HFF-Myc (cell line): Measurements from ENCODE around the gene CHRNA5.
A peak's percentile ranks its signal among the peaks of the same experiment; 100 is the strongest.

Experiments used
- DNase-seq: peaks from one replicate; pipeline ENCODE4 v3.0.0-alpha.2; 2011; ENCODE audit warnings: low read depth; ENCODE audit errors: extremely low read depth
- H3K4me3 ChIP-seq: replicated peaks from 2 replicates; pipeline ENCODE4 v1.5.1; 2011; ENCODE audit warnings: low read depth, mild to moderate bottlenecking, control low read depth, low read length
- CTCF ChIP-seq: IDR thresholded peaks from 2 replicates; pipeline ENCODE4 v1.5.1; 2012; ENCODE audit warnings: mild to moderate bottlenecking, low read depth, low read length, control low read depth; ENCODE audit errors: missing control alignments

Gene CHRNA5

GRCh38 chr15:78619022-78619950 lies 54.0 kb downstream of the CHRNA5 start:
- DNase-seq, result no peak
- no peak for TF ChIP-seq CTCF
- no peak overlapping the region for H3K4me3 ChIP-seq

DNA sequence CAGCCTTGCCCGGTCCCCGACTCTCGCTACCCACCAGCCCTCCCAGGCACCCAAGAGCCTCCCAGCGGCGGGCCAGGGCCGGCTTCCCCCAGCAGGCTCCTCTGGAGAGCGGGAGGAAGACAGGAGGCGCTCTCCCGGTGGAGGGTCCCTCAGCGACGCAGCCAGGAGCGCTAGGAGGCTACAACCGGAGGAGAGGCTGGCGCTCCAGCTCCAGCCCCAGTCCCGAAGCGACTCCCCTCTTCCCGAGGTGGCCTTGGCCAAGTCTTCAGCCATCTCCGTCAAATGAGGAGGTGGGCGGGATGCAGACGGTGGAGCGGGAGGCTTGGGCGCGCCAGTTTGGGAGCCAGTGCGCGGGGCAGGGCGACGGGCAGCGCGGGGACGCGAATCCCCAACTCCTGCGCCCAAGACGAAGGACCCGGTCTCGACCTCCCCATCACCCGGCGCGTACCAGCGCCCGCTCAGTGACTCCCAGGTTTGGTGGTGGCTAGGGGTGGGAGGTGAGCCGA lies 54.8 kb downstream of the CHRNA5 start:
- no peak for DNase-seq
- peak; percentile 20 for TF ChIP-seq CTCF
- no peak overlapping the region for H3K4me3 ChIP-seq

DNA sequence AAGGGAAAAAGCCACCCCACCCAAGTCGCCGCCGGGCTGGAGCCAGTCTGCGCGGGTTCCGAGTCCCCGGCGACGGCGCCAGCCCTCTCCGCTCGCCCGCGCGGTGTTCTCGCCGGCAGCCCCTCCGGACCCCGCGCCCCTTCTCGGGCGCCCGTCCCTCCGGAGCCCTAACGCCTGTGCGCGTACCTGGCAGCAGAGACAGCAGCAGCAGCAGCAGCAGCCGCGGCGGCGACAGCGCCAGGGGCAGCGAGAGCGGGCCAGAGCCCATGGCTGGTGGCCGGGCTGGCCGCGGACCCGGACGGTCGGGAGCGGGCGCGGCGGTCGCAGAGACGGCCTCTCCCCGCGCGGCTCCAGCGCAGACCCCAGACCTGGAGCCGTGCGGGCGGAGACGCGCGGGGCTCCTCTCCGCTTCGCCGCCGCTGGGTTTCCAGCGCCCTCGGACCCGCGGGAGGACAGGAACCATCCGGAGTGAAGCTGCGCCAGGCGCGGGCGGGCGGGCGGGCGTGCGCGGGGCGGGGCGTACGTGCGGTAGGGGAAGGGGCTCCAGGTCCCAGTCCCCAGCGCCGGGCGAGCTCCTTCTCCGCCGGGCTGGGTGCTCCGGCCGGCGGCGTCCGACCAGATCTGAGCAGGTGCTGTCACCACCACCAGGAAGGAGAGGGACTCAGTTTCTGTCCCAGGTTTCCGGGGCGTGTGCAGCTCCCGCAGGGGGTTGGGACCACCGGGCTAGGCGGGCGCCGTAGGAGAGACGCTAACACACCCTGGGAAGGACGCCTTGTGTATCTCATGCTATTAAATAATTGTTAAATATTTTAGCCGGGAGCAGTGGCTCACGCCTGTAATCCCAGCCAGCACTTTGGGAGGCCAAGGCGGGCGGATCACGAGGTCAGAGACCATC lies 55.5 kb downstream of the CHRNA5 start, which contains the start of gene CHRNA3:
TSS of gene CHRNA3 (minus strand) at position 470 of the 895 bp plus-strand sequence. CDS start at position 268, 202 bp downstream.
- no peak within 1 kb of the TSS for H3K4me3 ChIP-seq
- no peak for TF ChIP-seq CTCF
- DNase-seq, result no peak

GRCh38 chr15:78621810-78622402 lies 56.6 kb downstream of the CHRNA5 start:
- H3K4me3 ChIP-seq, result no peak overlapping the region
- no peak for TF ChIP-seq CTCF
- DNase-seq, result no peak

DNA sequence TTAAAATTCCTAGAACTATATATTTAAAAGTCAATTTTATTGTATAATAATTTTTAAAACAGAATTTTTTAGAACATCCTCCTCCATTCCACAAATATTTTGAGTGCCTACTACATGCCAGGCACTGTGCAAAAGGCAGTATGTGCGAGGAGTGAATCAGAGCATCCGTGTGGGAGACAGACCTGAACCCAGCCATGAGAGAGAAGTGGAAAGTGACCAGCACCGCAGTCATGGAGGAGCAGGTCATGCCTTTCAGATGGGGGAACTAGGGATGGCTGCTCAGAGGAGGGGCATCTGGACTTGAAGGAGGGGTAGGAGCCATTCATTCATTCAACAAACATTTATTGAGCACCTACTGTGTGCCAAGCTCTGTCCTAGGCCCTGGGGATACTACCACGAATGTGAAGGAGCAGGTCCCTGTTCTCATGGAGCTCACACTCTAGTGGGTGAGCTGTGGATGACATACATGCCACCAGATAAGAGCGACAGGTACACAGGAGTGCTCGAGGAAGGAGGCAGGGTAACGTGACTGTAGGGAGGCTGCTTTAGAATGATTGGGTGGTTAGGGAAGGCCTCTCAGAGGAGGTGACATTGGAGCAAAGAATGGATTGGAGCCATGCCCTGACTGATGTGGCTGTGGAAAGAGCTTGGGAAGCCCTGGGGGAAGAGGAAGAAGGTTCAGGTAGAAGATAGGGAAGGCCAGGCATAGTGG lies 58.6 kb downstream of the CHRNA5 start:
- DNase-seq, result no peak
- H3K4me3 ChIP-seq, result no peak overlapping the region
- no peak for TF ChIP-seq CTCF
